Ovary (tissue), 3 donors: ENCODE results near the gene LMOD2.

Experiments used
- EP300 ChIP-seq: sonication (generic); formaldehyde crosslinking; IDR thresholded peaks from one replicate; pipeline ENCODE4 v1.6.1; 2017; ENCODE audit warnings: antibody characterized with exemption
- POLR2A ChIP-seq: fragments of 450-650 bp; IDR thresholded peaks from one replicate; pipeline ENCODE4 v1.6.1; 2017; ENCODE audit warnings: antibody characterized with exemption, mild to moderate bottlenecking, moderate library complexity
- TF ChIP-seq, protein P1 (sequence below), 3 donors: fragments of 450-650 bp in 2 of 3; fragments of 200-600 bp in 1 of 3; IDR thresholded peaks; one replicate each; pipeline versions ENCODE4 v1.5.1 to v1.8.0; 2016 to 2022; ENCODE audit warnings: antibody characterized with exemption in 3 of 3, mild to moderate bottlenecking in 1 of 3
- donor health status: DM: no; HTN: no; CAD: no.

DNA sequence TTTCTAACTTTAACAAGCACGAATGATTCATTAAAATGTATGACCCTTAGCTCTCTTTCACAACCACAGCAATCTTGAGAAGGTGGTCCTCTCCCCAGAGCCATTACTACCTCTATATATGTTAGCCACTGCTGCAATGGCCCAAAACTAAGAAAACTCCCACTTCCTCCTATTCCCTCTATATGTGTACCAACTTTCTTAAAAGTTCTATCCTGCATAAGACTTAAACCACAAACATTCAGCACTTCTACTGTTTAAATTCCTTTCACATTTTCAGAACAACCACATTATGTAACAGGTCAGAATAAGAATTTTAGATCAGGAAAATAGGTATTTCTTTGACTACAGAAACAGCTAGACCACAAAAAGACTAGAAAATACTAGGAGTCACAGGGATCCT lies 57.0 kb downstream of the LMOD2 start:
- TF ChIP-seq, protein P1, sequence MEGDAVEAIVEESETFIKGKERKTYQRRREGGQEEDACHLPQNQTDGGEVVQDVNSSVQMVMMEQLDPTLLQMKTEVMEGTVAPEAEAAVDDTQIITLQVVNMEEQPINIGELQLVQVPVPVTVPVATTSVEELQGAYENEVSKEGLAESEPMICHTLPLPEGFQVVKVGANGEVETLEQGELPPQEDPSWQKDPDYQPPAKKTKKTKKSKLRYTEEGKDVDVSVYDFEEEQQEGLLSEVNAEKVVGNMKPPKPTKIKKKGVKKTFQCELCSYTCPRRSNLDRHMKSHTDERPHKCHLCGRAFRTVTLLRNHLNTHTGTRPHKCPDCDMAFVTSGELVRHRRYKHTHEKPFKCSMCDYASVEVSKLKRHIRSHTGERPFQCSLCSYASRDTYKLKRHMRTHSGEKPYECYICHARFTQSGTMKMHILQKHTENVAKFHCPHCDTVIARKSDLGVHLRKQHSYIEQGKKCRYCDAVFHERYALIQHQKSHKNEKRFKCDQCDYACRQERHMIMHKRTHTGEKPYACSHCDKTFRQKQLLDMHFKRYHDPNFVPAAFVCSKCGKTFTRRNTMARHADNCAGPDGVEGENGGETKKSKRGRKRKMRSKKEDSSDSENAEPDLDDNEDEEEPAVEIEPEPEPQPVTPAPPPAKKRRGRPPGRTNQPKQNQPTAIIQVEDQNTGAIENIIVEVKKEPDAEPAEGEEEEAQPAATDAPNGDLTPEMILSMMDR (IDR thresholded peaks at IDR 0.05): no peak
- TF ChIP-seq POLR2A (no peak), EP300 (no peak)
